Measurements from ENCODE around the gene NYAP2. TPM values are rescaled to one million over a fixed set of nuclear protein-coding genes. Genes with fewer than 3 reads are reported as not detected.

NYAP2 gene
- total and polyA plus RNA-seq, 7 donors: 0.03 to 0.36 TPM; not detected in 5

GRCh38 chr2:225534697-225535096 lies 135.2 kb downstream of the NYAP2 start:
- H3K9me3 ChIP-seq: no peaks in the 10 kb centered on the region
- no peak overlapping the region for H3K27ac ChIP-seq
- no peak for DNase-seq
- H3K27me3 ChIP-seq: no peaks in the 10 kb centered on the region
- 96 to 98% methylated on average over 4 of the region's 4 CpGs for WGBS, 2 donors
- no peak overlapping the region for H3K4me3 ChIP-seq
- H3K4me1 ChIP-seq: no peaks in the 10 kb centered on the region
- intact Hi-C loops (cut with DNase I): no loop called here
- TF ChIP-seq EP300 (IDR thresholded peaks at IDR 0.05): no peak
- TF ChIP-seq CTCF (IDR thresholded peaks at IDR 0.05): no peak
- no peak for TF ChIP-seq POLR2A (IDR thresholded peaks at IDR 0.05)
- TF ChIP-seq POLR2AphosphoS5 (IDR thresholded peaks at IDR 0.05): no peak
- H3K36me3 ChIP-seq: no peaks in the 10 kb centered on the region

GRCh38 chr2:225536036-225536435 lies 136.5 kb downstream of the NYAP2 start:
- H3K4me1 ChIP-seq: no peaks in the 10 kb centered on the region
- H3K36me3 ChIP-seq: no peaks in the 10 kb centered on the region
- no peak overlapping the region for H3K27ac ChIP-seq
- H3K9me3 ChIP-seq: no peaks in the 10 kb centered on the region
- no peaks in the 10 kb centered on the region for H3K27me3 ChIP-seq
- no peak overlapping the region for H3K4me3 ChIP-seq
- WGBS, 2 donors: 93 to 96% methylated on average over 2 of the region's 2 CpGs
- TF ChIP-seq POLR2A (IDR thresholded peaks at IDR 0.05): no peak
- TF ChIP-seq CTCF (IDR thresholded peaks at IDR 0.05): no peak
- no peak for TF ChIP-seq EP300 (IDR thresholded peaks at IDR 0.05)
- no peak for TF ChIP-seq POLR2AphosphoS5 (IDR thresholded peaks at IDR 0.05)
- intact Hi-C loops (cut with DNase I): no loop called here
- no peak for DNase-seq

- Histone ChIP-seq H3K9me3 (no peaks in the 10 kb centered on the region), H3K27ac (no peak overlapping the region), H3K27me3 (no peaks in the 10 kb centered on the region), H3K4me3 (no peak overlapping the region), H3K36me3 (no peaks in the 10 kb centered on the region), H3K4me1 (no peaks in the 10 kb centered on the region)
- no peak for DNase-seq
- intact Hi-C loops (cut with DNase I): no loop called here
- WGBS, 2 donors: 52 to 76% methylated on average over 2 of the region's 2 CpGs
- TF ChIP-seq EP300 (IDR thresholded peaks at IDR 0.05) (no peak), POLR2A (IDR thresholded peaks at IDR 0.05) (no peak), POLR2AphosphoS5 (IDR thresholded peaks at IDR 0.05) (no peak), CTCF (IDR thresholded peaks at IDR 0.05) (no peak)
Observed at GRCh38 chr2:225543626-225544025, 144.1 kb downstream of the NYAP2 start.

GRCh38 chr2:225556461-225556860 lies 157.0 kb downstream of the NYAP2 start:
- no peaks in the 10 kb centered on the region for H3K9me3 ChIP-seq
- no peaks in the 10 kb centered on the region for H3K36me3 ChIP-seq
- no peaks in the 10 kb centered on the region for H3K27me3 ChIP-seq
- no peak overlapping the region for H3K27ac ChIP-seq
- intact Hi-C loops (cut with DNase I): no loop called here
- TF ChIP-seq POLR2A (IDR thresholded peaks at IDR 0.05) (no peak), POLR2AphosphoS5 (IDR thresholded peaks at IDR 0.05) (no peak), EP300 (IDR thresholded peaks at IDR 0.05) (no peak), CTCF (IDR thresholded peaks at IDR 0.05) (no peak)
- H3K4me1 ChIP-seq: no peaks in the 10 kb centered on the region
- DNase-seq: no peak
- no peak overlapping the region for H3K4me3 ChIP-seq

- Histone ChIP-seq H3K36me3 (no peaks in the 10 kb centered on the region), H3K27ac (no peak overlapping the region), H3K27me3 (no peaks in the 10 kb centered on the region), H3K9me3 (no peaks in the 10 kb centered on the region), H3K4me3 (no peak overlapping the region), H3K4me1 (no peaks in the 10 kb centered on the region)
- WGBS, 2 donors: 71 to 76% methylated on average over 6 of the region's 6 CpGs
- no peak for TF ChIP-seq CTCF (IDR thresholded peaks at IDR 0.05)
- no peak for TF ChIP-seq EP300 (IDR thresholded peaks at IDR 0.05)
- no peak for TF ChIP-seq POLR2AphosphoS5 (IDR thresholded peaks at IDR 0.05)
- TF ChIP-seq POLR2A (IDR thresholded peaks at IDR 0.05): no peak
- DNase-seq: no peak
- intact Hi-C loops (cut with DNase I): no loop called here
Observed at GRCh38 chr2:225558399-225559071, 159.0 kb downstream of the NYAP2 start.
